Transverse colon (tissue), 4 donors: Measurements from ENCODE around the gene SLC25A25. TPM values are rescaled to one million over a fixed set of nuclear protein-coding genes. Genes with fewer than 3 reads are reported as not detected.

Experiments
- DNase-seq: peaks from one replicate; pipeline ENCODE4 v3.0.0-alpha.2; 2019
- H3K27ac ChIP-seq, 4 donors: fragments of 200-600 bp; sonication (generic); 2 replicates each; pipeline ENCODE4 v1.5.1; 2016 to 2018; ENCODE audit warnings: inconsistent platforms in 4 of 4
- H3K27me3 ChIP-seq: fragments of 200-600 bp; sonication (generic); 2 replicates; pipeline ENCODE4 v1.5.1; 2017; ENCODE audit warnings: inconsistent platforms
- H3K36me3 ChIP-seq, 4 donors: fragments of 200-600 bp; sonication (generic); 2 replicates each; pipeline ENCODE4 v1.5.1; 2017 to 2019; ENCODE audit warnings: inconsistent platforms in 4 of 4
- H3K4me1 ChIP-seq, 4 donors: fragments of 200-600 bp; sonication (generic); 2 replicates each; pipeline ENCODE4 v1.5.1; 2017 to 2020; ENCODE audit warnings: inconsistent platforms in 4 of 4
- H3K4me3 ChIP-seq, 4 donors: fragments of 200-600 bp; sonication (generic); 1 replicate in 1 of 4; 2 replicates in 3 of 4; pipeline versions ENCODE4 v1.5.1 to v1.6.1; 2017 to 2019; ENCODE audit warnings: inconsistent platforms in 4 of 4
- H3K9me3 ChIP-seq, 2 donors: fragments of 200-600 bp; sonication (generic); 2 replicates each; pipeline ENCODE4 v1.5.1; 2017 to 2019; ENCODE audit warnings: inconsistent platforms in 2 of 2
- EP300 ChIP-seq: sonication (generic); formaldehyde crosslinking; IDR thresholded peaks from one replicate; pipeline ENCODE4 v1.6.1; 2017; ENCODE audit warnings: antibody characterized with exemption, low read depth
- POLR2A ChIP-seq: fragments of 450-650 bp; IDR thresholded peaks from one replicate; pipeline ENCODE4 v1.6.1; 2016; ENCODE audit warnings: antibody characterized with exemption, mild to moderate bottlenecking, moderate library complexity
- POLR2AphosphoS5 ChIP-seq, 3 donors: sonication (generic); formaldehyde crosslinking; IDR thresholded peaks; one replicate each; pipeline ENCODE4 v1.6.1; 2016; ENCODE audit warnings: antibody characterized with exemption in 3 of 3
- WGBS, 2 donors: methylation state at CpG; one replicate each; pipeline ENCODE4 v1.1.5; 2018; ENCODE audit warnings: low coverage in 1 of 2; 5-methylcytosine and 5-hydroxymethylcytosine counted together
- in situ Hi-C, 4 donors: fragments of 200-750 bp; cut with MboI; loops; one replicate each; pipeline versions ENCODE4 v1.15.0 to v1.15.1; 2017; ENCODE audit warnings: low sequenced_read_pairs in 3 of 4, low pct_ligation_motif_present in 1 of 4, low pct_unique_long_range_greater_than_20kb in 1 of 4
- intact Hi-C: fragments of 100-400 bp; cut with DNase I; formaldehyde crosslinking; loops from one replicate; pipeline ENCODE4 v1.15.1; 2023; ENCODE audit warnings: low total_unique reads
- total RNA-seq, 4 donors: library from RNA; depleted of rRNA; stranded (reverse); fragments of >200 nt; gene quantifications; one replicate each; pipeline ENCODE4 v1.1.0, GENCODE V29; 2016
- TF ChIP-seq, protein P1 (sequence below), 5 experiments: fragments of 200-600 bp in 3 of 5; fragments of 450-650 bp in 2 of 5; sonication (generic) in 3 of 5; IDR thresholded peaks; 1 replicate in 2 of 5; 2 replicates in 3 of 5; pipeline ENCODE4 v1.5.1; 2016 to 2017; ENCODE audit warnings: antibody characterized with exemption in 5 of 5, inconsistent platforms in 3 of 5, mild to moderate bottlenecking in 2 of 5, moderate library complexity in 1 of 5

SLC25A25 gene
- total RNA-seq, 4 donors from 2014 or later, result 25.5 to 35.5 (median 32.5) TPM

DNA sequence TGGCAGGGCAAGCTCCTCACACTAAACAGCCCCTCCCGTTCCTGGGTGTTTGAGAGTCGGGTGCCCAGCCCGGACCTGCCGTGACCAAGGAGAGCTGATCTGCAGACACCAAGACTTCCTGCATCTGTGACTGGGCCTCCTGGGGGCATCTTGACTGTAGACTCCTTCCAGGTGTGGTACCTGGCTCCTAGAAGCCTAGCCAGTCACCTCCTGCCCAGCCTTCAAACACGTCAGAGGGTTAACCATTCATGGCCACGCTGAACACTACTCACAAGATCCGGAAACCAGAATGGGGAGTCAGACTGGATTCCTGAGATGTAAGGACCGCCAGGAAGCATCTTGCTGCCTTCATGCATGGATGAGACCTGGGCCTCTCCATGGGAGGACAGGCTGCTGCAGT, 77.5 kb downstream of the SLC25A25 start:
- WGBS, 2 donors, result 73% methylated on average over 8 of the region's 8 CpGs; no CpG with 5 or more reads in 1 of the 2 donors
- in situ Hi-C loops, result loop anchor here in 1 of 4 donors (25.0 kb wide), 1 partner anchor 108 kb away; no protein-coding TSS in a partner anchor
- H3K9me3 ChIP-seq, result no peaks in the 10 kb centered on the region
- intact Hi-C loops, result no loop called here
- no peak for DNase-seq
- no peaks in the 10 kb centered on the region for H3K27me3 ChIP-seq
- no peak overlapping the region for H3K4me3 ChIP-seq
- TF ChIP-seq POLR2AphosphoS5 (IDR thresholded peaks at IDR 0.05), result no peak
- TF ChIP-seq EP300, result no peak
- TF ChIP-seq, protein P1, sequence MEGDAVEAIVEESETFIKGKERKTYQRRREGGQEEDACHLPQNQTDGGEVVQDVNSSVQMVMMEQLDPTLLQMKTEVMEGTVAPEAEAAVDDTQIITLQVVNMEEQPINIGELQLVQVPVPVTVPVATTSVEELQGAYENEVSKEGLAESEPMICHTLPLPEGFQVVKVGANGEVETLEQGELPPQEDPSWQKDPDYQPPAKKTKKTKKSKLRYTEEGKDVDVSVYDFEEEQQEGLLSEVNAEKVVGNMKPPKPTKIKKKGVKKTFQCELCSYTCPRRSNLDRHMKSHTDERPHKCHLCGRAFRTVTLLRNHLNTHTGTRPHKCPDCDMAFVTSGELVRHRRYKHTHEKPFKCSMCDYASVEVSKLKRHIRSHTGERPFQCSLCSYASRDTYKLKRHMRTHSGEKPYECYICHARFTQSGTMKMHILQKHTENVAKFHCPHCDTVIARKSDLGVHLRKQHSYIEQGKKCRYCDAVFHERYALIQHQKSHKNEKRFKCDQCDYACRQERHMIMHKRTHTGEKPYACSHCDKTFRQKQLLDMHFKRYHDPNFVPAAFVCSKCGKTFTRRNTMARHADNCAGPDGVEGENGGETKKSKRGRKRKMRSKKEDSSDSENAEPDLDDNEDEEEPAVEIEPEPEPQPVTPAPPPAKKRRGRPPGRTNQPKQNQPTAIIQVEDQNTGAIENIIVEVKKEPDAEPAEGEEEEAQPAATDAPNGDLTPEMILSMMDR (IDR thresholded peaks at IDR 0.05), result no peak
- TF ChIP-seq POLR2A, result no peak
- no peak overlapping the region for H3K27ac ChIP-seq
- H3K4me1 ChIP-seq, result peaks cover 10 to 29% (median 20%) of the 10 kb centered on the region in 4 donors
- H3K36me3 ChIP-seq, result no peaks in the 10 kb centered on the region

DNA sequence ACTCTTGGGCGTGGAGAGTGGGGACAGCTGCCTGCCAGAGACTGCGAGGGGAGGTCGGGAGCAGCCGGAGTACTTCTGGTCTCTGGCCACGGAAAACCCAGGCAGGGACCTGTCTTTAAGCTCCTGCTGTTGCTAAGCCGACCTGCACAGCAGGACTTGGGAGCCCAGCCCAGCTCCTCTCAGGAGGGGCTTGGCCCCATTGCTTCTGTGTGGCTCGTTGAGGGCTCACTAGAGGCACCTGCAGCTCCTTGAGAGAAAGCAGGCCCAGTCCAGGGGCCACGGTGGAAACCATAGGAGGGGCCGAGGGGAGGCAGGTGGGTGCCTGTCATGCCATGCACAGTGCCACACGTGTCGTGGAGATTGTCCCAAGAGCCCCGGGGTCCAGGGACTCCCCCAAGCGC, 77.9 kb downstream of the SLC25A25 start:
- Histone ChIP-seq H3K27me3 (no peaks in the 10 kb centered on the region), H3K4me3 (no peak overlapping the region), H3K9me3 (no peaks in the 10 kb centered on the region), H3K4me1 (peaks cover 10 to 29% (median 20%) of the 10 kb centered on the region in 4 donors), H3K27ac (no peak overlapping the region), H3K36me3 (no peaks in the 10 kb centered on the region)
- 85% methylated on average over 11 of the region's 13 CpGs; no CpG with 5 or more reads in 1 of the 2 donors for WGBS, 2 donors
- no peak for DNase-seq
- in situ Hi-C loops (loop anchor here in 1 of 4 donors (25.0 kb wide), 1 partner anchor 109 kb away; no protein-coding TSS in a partner anchor), intact Hi-C loops (no loop called here)
- TF ChIP-seq EP300 (no peak), POLR2AphosphoS5 (IDR thresholded peaks at IDR 0.05) (no peak), POLR2A (no peak)
- TF ChIP-seq, protein P1 (IDR thresholded peaks at IDR 0.05), result no peak

DNA sequence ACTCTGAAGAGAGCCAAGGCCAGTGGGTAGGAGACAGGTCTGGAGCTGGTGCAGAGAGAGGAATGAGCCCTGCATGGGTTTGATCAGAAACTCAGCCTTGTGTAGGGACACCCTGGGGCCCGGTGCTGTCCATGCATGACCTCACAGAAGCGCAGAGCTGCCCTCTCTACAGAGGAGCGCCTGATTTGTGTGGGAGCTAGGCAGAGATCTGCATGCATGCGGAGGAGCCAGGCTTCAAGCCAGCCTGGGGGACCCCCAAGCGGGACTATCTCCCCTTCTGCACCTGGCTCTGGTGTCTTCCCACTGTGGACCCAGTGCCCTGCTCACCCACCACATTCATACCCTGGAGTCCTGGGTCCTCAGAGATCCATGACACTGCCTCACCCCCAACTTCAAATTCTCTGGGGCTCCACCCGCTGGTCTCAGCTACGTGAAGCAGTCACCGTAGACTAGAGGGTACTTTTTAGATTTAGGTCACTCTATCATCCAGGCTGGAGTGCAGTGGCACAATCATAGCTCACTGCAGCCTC, 78.6 kb downstream of the SLC25A25 start:
- Histone ChIP-seq H3K27ac (no peak overlapping the region), H3K4me1 (peaks cover 10 to 29% (median 20%) of the 10 kb centered on the region in 4 donors), H3K36me3 (no peaks in the 10 kb centered on the region), H3K4me3 (no peak overlapping the region), H3K27me3 (no peaks in the 10 kb centered on the region), H3K9me3 (no peaks in the 10 kb centered on the region)
- DNase-seq, result no peak
- intact Hi-C loops (no loop called here), in situ Hi-C loops (loop anchor here in 1 of 4 donors (25.0 kb wide), 1 partner anchor 109 kb away; no protein-coding TSS in a partner anchor)
- TF ChIP-seq EP300, result no peak
- TF ChIP-seq POLR2A, result no peak
- TF ChIP-seq, protein P1 (IDR thresholded peaks at IDR 0.05), result no peak
- no peak for TF ChIP-seq POLR2AphosphoS5 (IDR thresholded peaks at IDR 0.05)
- WGBS, 2 donors, result 92% methylated on average over 8 of the region's 8 CpGs; no CpG with 5 or more reads in 1 of the 2 donors

DNA sequence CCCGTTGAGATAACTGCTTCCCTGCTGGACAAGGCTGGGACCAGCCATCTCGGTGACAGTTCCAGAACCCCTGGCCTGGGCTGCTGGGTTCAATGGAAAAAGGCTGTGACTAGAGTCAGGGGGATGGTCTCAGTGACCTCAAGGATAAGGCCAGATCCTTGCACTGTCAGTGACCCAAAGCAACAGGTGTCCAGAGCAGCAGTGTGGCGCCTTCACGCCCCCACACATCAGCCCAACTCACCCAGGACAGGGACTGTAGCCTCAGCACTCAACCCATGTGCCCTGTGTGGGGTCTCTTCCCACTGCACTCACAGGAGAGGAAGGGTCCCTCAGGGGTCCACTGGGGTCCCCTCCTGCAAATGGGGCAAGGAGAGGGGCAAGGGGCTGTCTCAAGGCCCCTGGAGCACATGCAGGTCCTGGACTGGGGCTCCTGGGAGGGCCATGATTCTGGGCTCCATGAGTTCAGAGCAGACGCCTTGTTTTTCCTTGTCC, 80.5 kb downstream of the SLC25A25 start:
- H3K36me3 ChIP-seq, result no peaks in the 10 kb centered on the region
- DNase-seq, result no peak
- in situ Hi-C loops (loop anchor here in 1 of 4 donors (25.0 kb wide), 1 partner anchor 111 kb away; no protein-coding TSS in a partner anchor), intact Hi-C loops (no loop called here)
- 88% methylated on average over 5 of the region's 5 CpGs; no CpG with 5 or more reads in 1 of the 2 donors for WGBS, 2 donors
- no peaks in the 10 kb centered on the region for H3K9me3 ChIP-seq
- H3K4me1 ChIP-seq, result peaks cover 10 to 26% (median 20%) of the 10 kb centered on the region in 4 donors
- H3K4me3 ChIP-seq, result no peak overlapping the region
- H3K27ac ChIP-seq, result peak overlapping the region; percentile 75 to 85 (median 78)
- no peaks in the 10 kb centered on the region for H3K27me3 ChIP-seq
- TF ChIP-seq, protein P1 (IDR thresholded peaks at IDR 0.05), result no peak
- TF ChIP-seq POLR2A, result no peak
- no peak for TF ChIP-seq POLR2AphosphoS5 (IDR thresholded peaks at IDR 0.05)
- TF ChIP-seq EP300, result no peak
